Panc1 (cell line): ENCODE data around the gene KTN1.

Source experiments
- CTCF ChIP-seq: fragments of 450-650 bp; IDR thresholded peaks from 2 replicates; pipeline ENCODE4 v1.5.1; 2017; ENCODE audit warnings: mild to moderate bottlenecking
- POLR2AphosphoS5 ChIP-seq: IDR thresholded peaks from 2 replicates; pipeline ENCODE4 v1.6.1; 2012; ENCODE audit warnings: mild to moderate bottlenecking, low read depth, low read length, moderate library complexity
- TF ChIP-seq, protein P1 (sequence below), 2 experiments: IDR thresholded peaks; 2 replicates each; pipeline ENCODE4 v1.6.1; 2011 to 2012; ENCODE audit warnings: low read depth in 2 of 2, control low read depth in 1 of 2, low read length in 1 of 2, mild to moderate bottlenecking in 1 of 2, moderate library complexity in 1 of 2; ENCODE audit not compliant: insufficient read depth in 1 of 2

- TF ChIP-seq CTCF (no peak), POLR2AphosphoS5 (no peak)
- TF ChIP-seq, protein P1, sequence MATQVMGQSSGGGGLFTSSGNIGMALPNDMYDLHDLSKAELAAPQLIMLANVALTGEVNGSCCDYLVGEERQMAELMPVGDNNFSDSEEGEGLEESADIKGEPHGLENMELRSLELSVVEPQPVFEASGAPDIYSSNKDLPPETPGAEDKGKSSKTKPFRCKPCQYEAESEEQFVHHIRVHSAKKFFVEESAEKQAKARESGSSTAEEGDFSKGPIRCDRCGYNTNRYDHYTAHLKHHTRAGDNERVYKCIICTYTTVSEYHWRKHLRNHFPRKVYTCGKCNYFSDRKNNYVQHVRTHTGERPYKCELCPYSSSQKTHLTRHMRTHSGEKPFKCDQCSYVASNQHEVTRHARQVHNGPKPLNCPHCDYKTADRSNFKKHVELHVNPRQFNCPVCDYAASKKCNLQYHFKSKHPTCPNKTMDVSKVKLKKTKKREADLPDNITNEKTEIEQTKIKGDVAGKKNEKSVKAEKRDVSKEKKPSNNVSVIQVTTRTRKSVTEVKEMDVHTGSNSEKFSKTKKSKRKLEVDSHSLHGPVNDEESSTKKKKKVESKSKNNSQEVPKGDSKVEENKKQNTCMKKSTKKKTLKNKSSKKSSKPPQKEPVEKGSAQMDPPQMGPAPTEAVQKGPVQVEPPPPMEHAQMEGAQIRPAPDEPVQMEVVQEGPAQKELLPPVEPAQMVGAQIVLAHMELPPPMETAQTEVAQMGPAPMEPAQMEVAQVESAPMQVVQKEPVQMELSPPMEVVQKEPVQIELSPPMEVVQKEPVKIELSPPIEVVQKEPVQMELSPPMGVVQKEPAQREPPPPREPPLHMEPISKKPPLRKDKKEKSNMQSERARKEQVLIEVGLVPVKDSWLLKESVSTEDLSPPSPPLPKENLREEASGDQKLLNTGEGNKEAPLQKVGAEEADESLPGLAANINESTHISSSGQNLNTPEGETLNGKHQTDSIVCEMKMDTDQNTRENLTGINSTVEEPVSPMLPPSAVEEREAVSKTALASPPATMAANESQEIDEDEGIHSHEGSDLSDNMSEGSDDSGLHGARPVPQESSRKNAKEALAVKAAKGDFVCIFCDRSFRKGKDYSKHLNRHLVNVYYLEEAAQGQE (IDR thresholded peaks at IDR 0.05; ENCODE audit: insufficient read depth in 1 of 2, low read depth in 2 of 2, low read length in 1 of 2), result no peak
Measured at GRCh38 chr14:55706893-55707292, 126.9 kb downstream of the KTN1 start.
